Activated CD8-positive, alpha-beta memory T cell treated with anti-CD3 and anti-CD28 coated beads for 24 hours (primary cell): ENCODE measurements around the gene RNF217.
"Not testable (repeated sequence)": the region's sequence is repeated elsewhere in the genome, so short reads cannot be mapped to it uniquely, and the experiment has no call there.

Experiments used
- DNase-seq: peaks from one replicate; pipeline ENCODE4 v3.0.0-alpha.2; 2020

The RNF217 gene, protein sequence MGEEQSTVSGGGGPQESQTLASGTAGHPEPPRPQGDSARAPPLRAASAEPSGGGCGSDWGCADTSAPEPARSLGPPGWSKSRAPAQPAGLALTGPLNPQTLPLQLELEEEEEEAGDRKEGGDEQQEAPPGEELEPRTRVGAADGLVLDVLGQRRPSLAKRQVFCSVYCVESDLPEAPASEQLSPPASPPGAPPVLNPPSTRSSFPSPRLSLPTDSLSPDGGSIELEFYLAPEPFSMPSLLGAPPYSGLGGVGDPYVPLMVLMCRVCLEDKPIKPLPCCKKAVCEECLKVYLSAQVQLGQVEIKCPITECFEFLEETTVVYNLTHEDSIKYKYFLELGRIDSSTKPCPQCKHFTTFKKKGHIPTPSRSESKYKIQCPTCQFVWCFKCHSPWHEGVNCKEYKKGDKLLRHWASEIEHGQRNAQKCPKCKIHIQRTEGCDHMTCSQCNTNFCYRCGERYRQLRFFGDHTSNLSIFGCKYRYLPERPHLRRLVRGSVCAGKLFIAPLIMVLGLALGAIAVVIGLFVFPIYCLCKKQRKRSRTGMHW

DNA sequence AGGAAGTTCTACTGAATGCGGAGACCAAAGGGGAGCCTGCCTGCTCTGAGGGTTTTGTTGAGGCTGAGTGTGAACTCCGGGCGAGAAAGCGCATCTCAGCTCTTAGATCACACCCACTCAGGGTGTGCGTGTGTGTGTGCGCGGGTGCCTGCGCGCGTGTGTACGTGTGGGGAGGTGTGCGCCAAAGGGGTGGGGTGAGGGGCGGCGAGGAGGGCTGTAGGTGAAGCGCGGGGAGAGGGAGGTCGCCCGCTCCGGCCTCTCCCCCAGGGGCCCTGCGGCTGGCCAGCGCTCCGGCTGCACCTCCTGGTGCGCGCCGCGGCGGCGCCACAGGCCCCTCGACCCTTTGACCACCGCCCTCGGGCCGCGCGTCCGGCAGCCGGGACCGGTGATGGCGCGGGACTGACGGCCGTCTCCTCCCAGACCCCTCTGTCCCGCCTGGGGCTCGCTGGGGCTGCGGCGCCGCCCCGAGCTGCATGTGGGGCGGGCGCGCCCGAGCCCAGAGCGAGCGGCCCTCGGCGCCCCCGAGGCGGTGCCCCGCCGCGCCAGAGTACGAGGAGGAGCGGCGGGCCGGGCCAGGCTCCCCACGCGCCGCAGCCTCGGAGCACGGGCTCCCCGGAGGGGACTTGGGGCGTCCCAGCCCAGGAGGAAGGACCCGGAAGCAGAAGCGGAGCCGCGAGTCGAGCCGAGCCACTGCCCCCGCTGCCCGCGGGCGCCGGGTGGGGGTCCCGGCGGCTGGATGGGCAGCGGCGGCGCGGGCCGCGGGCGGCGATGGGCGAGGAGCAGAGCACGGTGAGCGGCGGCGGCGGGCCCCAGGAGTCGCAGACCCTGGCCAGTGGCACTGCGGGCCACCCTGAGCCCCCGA is at the start of gene RNF217:
RNF217 (plus strand) TSS at position 661 of the 862 bp plus-strand sequence; CDS start at position 769, 108 bp downstream.
- DNase-seq: no peak

DNA sequence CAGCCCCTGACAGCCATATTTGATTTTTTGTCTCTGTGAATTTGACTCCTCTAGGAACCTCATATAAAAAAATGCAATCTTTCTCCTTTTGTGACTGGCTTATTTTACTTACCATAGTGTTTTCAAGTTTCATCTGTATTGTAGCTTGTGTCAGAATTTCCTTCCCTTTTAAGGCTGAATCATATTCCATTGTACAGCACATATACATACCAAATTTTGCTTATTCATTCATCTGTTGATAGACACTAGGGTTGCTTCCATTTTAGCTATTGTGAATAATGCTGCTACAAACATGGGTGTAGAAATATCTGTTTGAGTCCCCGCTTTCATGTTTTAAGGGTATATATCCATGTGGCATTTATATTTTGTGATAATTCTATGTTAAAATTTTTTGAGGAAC is 49.2 kb upstream of the RNF217 start:
- DNase-seq: no peak

DNA sequence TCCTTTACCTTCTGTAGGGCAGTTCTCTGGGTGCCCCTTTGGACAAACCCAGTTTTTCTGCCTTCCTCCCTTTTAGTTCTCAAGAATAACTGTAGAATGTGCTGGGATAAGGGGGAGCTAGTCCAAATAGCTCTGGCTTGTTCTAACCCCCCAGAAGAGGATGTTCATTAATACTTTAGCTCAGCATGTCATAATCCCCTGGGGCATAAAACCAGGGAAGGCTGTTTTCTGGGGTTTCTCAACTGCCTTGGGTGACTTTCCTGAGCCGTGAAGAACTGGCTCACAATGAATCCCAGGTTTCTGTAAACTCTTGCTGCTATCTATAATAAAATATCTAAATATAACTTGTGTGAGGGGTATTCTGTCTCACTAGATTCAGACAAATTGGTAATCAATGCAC is 44.5 kb upstream of the RNF217 start:
- no peak for DNase-seq

DNA sequence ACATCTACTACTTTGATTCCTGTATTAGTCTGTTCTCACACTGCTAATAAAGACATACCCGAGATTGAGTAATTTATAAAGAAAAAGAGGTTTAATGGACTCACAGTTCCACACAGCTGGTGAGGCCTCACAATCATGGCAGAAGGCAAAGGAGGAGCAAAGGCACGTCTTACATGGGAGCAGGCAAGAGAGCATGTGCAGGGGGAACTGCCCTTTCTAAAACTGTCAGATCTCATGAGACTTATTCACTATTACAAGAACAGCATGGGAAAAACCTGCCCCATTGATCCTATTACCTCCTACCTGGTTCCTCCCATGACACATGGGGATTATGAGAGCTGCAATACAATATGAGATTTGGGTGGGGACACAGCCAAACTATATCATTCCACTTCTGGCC is 42.5 kb upstream of the RNF217 start:
- not testable (repeated sequence) for DNase-seq

DNA sequence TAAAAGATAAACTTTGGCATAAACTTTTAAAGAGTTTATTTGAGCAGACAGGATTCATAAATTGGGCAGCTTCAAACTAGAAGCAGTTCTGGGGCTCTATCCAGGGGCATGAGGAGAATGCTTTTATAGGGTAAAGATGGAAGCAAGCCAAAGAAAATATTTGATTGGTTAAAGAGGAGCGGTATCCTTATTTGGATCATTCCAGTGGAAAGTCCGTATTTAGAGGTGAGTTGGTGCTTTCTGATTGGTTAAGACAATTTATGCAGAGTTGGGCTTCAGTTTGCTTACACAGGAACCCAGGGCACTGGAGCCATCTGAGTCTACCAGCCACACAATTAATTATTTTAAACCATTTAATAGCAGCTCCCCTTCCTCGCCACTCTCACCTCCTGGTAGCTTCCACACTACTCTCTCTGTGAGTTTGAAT is 37.9 kb upstream of the RNF217 start:
- DNase-seq: no peak

DNA sequence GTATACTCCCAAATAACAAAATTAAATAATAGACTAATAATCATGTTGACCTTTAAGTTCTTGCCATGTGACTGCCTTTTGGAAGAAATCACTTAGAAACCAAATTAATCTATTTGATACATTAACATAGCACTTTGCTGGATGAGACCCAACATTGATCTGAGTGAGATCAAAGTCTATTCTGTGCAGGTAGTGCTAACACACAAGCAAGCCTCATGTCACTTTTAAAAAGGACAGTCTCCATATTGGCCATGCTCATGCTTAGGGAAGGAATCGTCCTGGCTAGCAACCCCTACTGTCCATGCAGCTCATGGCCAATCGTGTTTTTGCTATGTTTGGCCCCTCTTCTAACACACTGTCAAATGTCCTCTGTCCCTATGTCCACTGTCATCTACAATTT is 35.8 kb upstream of the RNF217 start:
- DNase-seq: no peak

DNA sequence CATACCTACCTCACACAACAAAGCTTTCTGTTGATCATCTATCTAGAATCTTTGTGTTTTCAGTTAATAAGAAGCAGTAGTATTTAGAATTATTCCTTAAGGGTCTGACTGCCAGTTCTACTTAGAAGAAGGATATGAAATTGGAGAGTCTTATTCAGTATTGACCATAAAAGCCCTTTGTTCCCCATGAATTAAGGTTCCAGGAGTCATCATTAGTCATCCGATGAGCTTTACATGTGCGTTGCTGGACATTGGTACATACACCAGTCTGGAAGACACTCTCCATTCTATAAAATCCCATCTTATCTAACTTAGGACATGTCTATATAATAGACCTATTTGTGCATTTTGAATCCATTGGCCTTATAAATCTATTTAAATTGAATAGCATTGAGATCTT is 34.4 kb upstream of the RNF217 start:
- DNase-seq: no peak

DNA sequence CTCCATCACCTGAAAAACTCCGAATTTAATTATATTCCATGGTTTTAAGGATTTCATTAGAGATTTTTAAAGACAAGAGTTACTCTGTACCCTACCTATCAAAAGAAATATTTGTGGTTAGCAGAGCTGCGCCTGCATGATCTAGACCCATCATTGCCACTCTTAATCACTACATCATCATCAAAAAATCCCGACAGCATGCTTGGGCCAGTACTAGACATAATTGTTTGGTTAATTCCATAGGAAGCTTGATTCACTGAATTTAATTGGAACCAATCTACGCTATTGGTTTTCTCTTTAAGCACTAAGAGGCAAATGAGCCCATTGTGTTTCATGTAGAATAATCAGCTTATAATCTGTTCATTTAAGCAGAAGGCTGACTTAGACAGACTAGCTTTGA is 33.4 kb upstream of the RNF217 start:
- DNase-seq: no peak

DNA sequence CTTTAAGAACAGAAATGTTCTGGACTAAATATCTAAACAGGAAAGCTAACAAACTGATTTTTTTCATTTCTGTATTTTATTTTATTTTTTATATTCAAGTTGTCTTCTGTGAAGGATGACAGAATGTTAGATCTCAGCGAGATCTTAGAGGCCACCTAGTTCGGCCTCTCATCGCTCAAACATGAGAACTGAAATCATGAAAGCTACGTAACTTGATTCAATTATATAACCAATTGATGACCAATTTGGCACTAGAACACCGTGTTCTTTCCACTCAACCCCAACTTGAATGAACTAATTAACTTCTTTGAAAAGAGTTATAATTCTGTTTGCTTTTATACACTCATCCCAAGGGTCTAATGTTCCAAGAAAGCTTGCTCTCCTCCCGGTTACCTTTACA is 24.6 kb upstream of the RNF217 start:
- no peak for DNase-seq

DNA sequence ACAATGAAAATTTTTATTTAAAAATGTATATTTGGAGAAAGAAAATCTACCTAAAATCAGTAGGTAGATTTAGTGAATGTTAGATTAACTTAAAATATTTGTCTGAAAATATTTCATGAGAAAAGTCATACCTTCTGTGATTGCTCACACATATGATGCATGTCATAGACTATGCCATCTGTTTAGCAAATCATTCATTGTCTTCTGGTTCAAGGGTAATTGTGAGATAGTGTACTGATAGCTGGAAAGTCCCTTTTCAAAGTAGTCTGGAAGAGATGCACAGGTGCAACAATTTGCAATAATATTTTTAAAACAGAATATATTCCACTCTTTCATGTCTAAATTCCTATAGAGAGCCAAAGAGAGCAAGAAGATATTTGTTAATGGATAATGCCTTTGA is 21.0 kb upstream of the RNF217 start:
- no peak for DNase-seq

DNA sequence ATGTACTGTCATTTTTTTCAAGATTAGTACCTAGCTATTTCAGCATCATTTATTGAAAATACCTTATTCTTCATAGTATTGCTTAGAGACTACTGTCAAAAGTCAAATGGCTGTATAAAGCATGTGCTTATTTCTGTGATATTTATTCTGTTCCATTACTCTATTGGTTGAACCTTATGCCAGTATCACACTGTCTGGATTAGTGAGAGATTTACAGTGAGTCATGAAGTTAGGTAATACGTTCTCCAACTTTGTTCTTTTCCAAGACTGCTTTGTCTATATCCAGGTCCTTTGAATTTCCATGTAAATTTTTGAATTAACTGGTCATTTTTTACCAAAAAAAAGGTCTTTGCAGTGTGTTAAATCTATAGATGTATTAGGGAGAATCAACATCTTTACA is 18.6 kb upstream of the RNF217 start:
- no peak for DNase-seq

DNA sequence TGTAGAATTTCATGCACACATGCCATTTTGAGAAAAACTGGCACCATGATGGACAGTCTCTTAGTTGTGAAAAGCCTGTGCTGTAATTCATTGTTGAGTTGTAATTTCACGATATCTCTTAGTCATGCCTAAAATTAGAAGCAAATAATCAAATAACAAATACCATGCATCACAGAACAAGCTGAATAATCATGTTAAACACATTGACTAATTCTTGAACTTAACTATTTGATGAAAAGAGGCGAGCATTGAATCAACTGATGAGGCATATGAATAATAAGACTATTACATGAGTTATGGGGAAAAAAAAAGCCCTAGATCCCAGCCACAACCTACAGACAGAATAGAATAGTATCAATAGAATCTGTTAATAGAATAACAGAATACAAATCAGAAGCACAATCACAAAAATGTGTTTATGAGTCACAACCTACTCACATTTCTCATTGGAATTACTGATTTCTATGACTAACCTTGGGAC is 14.2 kb upstream of the RNF217 start:
- DNase-seq: no peak

DNA sequence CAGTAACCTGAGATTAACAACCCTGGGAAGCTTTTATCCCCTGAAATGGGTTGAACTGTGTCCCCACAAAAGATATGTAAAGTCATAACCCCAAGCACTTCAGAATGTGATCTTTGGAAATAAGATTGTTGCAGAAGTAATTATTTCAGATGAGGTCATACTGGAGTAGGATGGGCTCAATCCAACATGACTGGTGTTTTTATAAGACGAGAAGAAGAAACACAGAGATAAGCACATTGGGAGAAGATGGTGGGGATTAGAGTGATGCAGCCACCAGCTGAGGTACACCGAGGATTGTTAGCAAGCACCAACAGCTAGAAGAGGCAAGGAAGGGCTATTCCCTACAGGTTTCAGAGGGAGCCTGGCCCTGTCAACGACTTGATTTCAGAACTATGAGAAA is 12.5 kb upstream of the RNF217 start:
- no peak for DNase-seq

DNA sequence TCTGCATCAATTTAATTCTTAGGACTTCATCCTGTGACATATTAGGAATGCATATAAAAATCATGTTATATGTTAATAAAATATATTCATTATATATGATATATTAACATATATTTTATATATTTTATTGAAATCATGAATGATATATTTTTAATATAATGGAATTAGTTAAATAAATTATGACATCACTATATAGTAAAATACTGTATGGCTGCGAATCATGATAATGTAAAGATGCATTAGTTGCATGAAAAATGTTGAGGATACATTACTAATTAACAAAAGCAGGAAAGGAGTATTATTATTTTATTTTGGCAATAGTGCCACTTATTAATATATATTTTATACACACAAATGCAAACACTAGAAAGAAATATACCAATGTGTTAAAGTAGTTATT is 8.4 kb upstream of the RNF217 start:
- no peak for DNase-seq

DNA sequence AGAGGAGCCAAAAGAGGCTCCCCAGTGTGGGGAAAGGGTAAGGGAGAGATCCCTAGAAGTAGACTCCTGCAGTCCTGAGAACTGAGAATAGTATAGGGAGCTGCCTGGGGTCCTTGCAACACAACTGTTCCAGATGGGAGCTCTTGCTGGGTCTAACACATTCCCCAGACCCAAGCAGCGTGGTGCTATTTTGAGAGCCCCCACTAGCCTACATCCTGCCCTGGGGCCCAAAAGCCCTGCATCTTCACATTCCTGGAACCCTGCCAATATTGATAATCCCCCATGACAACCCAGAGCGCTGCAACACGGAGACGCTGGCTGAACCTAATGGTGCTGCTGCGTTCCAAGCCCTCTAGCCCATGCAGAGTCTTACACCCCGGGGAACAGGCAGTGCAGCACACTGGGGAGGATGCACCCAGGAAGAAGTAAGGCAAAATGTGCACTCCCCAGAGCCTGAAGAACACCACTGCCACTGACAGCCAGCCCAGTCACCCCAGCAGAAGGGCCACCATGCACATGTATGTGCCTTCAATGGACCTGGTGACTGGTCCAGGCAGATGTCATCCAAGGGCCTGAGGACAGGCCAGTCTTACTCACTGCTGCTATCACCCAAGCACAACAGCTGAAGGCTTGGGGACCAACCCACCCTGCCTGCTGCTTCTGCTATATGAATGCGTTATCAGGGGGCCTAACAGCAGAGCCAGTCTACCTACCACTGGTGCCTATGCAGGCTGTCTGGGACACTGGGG is 7.0 kb upstream of the RNF217 start:
- no peak for DNase-seq

DNA sequence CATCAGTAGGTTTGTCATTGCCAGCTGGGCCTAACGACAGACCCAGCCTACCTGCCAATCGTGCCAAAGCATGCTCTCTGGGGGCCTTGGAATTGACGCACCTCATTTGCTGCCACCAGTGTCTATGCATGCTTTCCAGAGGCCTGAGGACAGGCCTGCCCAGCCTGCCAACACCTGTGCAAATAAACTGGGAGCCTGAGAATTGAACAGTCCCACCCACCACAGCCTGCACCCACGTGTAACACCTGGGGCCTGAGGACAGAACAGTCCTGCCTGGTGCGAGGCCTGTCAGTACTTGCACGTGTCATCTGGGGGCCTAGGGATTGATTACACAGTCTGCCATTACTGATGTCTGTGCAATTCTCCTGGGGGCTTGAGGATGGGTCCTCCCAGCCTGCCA is 6.2 kb upstream of the RNF217 start:
- DNase-seq: no peak

DNA sequence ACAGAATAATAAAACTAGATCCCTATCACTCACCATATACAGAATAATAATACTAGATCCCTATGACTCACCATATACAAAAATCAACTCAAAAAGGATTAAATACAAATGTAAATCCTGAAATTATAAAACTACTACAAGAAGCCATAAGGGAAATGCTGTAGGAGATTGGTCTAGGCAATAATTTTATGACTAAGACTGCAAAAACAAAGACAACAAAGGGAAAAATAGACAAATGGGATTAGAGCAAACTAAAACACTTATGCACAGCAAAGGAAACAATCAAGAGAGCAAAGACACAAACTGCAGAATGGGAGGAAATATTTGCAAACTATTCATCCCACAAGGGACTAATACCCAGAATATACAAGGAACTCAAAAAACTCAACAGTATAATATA is 4.1 kb upstream of the RNF217 start:
- DNase-seq: no peak

DNA sequence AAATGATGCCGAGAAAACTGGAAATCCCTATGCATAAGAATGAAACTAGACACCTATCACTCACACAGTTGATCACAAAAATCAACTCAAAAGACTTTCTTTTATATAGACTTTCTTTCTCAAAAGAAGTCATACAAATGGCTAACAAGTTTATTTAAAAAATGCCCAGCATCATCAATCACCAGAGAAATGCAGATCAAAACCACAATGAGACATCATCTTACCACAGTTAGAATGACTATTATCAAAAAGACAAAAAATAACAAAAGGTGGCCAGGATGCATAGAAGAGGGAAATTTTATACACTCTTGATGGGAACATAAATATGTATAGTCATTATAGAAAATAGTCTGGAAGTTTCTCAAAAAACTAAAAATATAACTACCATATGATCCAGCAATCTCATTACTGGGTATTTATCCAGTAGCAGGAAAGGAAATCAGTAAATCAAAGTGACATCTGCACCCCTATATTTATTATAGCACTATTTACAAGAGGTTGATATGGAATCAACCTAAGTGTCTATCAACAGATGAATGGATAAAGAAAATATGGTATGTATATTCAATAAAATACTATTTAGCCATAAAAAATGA is 3.4 kb upstream of the RNF217 start:
- DNase-seq: no peak

DNA sequence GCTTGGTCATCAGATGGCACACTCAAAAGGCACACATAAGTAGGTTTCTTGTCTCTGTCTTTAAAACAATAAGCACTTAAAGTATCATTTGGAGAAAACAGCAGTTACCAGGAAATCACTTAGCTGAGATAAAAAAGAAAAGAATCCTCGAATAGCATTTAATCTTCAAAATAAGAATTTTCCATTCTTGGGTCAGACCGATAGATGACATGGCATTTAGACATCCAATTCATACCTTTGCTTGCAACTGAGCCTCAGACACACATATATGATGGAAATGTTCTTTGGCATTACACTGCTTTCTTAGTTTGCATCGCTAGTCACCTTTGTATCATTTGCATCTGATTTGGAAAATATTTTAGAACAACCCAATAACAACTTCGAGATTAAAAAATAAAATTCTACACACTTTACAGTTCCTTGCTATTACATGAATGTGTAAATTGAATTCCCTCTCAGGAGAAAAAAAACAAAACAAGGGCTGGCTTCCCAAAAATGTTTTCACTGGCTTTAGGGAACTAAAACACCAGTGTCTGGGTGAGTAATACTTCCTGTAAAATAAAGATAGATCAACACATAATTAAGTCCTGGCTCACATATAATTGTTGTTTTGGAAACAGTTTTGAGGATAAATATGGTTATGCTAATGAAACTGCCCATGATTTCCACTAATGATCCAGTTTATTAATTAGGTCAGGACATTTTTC is 1.3 kb upstream of the RNF217 start:
- no peak for DNase-seq

DNA sequence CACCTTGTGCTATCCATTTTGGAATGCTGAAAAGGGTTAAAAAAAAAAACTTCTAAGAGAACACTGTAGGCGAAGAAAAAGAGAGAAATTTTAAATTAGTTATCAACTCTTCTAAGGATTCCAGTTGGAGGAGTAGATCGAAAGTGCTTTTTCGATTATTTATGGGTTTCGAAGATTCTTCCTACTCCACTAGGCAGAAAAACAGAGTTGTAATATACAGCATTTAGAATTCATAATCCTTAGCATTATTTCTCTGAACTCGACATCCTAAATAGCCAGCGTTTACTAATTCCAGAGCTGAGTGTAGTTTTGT is 817 bp upstream of the RNF217 start:
- DNase-seq: no peak

DNA sequence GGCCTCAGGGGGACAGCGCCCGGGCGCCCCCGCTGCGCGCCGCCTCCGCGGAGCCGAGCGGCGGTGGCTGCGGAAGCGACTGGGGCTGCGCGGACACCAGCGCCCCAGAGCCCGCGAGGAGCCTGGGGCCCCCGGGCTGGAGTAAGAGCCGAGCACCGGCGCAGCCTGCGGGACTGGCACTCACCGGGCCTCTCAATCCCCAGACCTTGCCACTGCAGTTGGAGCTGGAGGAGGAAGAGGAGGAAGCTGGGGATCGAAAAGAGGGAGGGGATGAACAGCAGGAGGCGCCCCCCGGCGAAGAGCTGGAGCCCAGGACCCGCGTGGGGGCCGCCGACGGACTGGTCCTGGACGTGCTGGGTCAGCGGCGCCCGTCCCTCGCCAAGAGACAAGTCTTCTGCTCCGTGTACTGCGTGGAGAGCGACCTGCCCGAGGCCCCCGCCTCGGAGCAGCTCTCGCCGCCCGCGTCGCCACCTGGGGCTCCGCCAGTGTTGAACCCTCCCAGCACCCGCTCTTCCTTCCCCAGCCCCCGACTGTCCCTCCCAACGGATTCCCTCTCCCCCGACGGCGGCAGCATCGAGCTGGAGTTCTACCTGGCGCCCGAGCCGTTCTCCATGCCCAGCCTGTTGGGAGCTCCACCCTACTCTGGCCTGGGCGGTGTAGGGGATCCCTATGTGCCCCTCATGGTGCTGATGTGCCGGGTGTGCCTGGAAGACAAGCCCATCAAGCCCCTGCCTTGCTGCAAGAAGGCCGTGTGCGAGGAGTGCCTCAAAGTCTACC is 590 bp downstream of the RNF217 start:
- DNase-seq: no peak
